Neural progenitor cell (in vitro differentiated cells): ENCODE data around the gene RBMX.

Experiments
- EZH2phosphoT487 ChIP-seq: fragments of 200-600 bp; sonication (generic); IDR thresholded peaks from 2 replicates; pipeline ENCODE4 v1.6.1; 2017; ENCODE audit warnings: antibody characterized with exemption
- TF ChIP-seq, protein P1 (sequence below): fragments of 200-600 bp; sonication (generic); IDR thresholded peaks from 2 replicates; pipeline ENCODE4 v1.5.1; 2017; ENCODE audit warnings: antibody characterized with exemption, mild to moderate bottlenecking

DNA sequence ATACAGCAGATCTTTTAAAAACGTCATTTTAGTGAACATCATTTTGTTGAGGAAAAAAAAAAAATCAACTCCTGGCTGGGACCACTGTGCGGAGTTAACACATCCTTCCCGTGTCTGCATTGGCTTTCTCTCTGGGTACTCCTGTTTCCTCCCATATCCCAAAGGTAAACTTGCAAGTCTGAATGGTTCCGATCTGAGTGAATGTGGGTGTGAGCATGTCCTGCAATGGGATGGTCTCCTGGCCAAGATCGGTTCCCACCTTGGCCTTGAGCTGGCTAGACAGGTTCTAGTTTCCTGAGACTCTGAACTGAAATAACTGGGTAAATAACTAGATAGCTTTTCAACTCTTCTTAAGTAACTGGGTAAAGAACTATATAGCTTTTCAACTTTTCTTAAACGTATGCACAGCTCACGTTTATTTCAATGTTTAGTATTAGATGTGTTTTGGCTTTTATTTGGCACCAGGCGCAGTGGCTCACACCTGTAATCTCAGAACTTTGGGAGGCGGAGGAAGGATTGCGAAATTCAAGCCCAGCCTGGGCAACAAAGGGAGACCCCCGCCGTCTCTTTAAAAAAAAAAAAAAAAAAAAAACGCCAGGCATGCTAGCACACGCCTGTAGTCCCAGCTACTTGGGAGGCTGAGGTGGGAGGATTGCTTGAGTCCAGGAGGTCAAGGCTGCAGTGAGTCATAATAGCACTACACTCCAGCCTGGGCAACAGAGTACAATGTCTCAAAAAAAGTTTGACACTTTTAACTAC, 14.0 kb downstream of the RBMX start:
- TF ChIP-seq EZH2phosphoT487: no peak
- TF ChIP-seq, protein P1, sequence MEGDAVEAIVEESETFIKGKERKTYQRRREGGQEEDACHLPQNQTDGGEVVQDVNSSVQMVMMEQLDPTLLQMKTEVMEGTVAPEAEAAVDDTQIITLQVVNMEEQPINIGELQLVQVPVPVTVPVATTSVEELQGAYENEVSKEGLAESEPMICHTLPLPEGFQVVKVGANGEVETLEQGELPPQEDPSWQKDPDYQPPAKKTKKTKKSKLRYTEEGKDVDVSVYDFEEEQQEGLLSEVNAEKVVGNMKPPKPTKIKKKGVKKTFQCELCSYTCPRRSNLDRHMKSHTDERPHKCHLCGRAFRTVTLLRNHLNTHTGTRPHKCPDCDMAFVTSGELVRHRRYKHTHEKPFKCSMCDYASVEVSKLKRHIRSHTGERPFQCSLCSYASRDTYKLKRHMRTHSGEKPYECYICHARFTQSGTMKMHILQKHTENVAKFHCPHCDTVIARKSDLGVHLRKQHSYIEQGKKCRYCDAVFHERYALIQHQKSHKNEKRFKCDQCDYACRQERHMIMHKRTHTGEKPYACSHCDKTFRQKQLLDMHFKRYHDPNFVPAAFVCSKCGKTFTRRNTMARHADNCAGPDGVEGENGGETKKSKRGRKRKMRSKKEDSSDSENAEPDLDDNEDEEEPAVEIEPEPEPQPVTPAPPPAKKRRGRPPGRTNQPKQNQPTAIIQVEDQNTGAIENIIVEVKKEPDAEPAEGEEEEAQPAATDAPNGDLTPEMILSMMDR: no peak
